HG02943 (cell line): ENCODE measurements around the gene CDK19.
"Not testable (repeated sequence)": the region's sequence is repeated elsewhere in the genome, so short reads cannot be mapped to it uniquely, and the experiment has no call there.

Experiments used
- ATAC-seq: cut with Tn5 transposase; IDR thresholded peaks from one replicate; pipeline ENCODE4 v1.9.1; 2021; ENCODE audit warnings: mild to moderate bottlenecking, low read depth, moderate library complexity; ENCODE audit not compliant: unreplicated experiment

CDK19 gene

DNA sequence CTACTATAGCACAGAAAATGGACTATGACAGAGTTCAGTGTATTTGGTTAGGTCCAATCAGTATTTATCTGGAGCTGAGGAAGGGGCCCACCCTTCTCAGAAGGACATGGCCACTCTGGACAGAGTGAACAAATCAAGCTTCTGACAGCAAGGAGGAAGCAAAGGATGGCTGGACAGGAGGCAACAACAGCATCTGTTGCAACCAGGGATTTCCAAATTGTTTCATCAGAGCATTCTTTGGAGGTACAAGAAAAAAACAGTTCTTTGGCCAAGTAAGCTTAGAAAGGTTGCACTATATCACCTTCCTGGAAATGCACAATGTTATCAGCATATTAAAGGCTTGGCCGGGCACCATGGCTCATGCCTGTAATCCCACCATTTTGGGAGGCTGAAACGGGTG is 220.2 kb downstream of the CDK19 start:
- ATAC-seq: no peak

DNA sequence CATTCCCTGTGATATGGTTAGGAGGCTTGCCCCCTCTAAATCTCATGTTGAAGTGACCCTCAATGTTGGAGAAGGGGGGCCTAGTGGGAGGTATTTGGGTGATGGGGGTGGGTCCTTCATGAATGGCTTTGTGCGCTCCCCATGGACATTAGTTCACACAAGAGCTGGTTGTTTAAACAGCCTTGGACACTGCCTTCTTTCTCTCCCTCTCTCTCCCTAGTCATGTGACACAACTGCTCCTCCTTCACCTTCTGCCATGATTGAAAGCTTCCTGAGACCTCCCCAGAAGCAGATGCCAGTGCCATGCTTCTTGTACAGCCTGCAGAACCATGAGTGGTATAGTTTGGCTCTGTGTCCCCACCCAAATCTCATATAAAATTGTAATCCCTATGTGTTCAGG is 221.6 kb downstream of the CDK19 start:
- ATAC-seq: no peak

DNA sequence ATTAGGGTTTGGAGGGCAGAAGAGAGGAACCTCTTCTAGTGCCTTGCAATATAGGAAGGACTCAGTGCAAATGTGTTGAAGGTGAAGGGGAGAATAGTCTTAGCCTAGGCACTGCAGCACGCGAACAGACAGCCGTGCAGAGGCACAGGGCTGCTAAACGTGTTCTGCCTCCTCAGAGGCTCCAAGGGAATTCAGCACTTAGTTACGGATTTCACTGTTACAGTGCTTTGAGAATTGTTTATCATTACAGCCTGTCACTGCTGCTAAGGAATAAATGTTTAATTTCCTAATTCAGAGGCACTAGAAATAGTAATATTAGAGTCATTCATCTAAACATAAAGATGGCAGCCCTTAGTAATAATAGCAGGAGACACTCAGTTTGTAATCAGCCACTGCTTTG is 222.5 kb downstream of the CDK19 start:
- no peak for ATAC-seq

- ATAC-seq: no peak
Observed at GRCh38 chr6:110590821-110591351, 224.4 kb downstream of the CDK19 start.

GRCh38 chr6:110589865-110590513 is 225.3 kb downstream of the CDK19 start:
- ATAC-seq: peak; percentile 89

DNA sequence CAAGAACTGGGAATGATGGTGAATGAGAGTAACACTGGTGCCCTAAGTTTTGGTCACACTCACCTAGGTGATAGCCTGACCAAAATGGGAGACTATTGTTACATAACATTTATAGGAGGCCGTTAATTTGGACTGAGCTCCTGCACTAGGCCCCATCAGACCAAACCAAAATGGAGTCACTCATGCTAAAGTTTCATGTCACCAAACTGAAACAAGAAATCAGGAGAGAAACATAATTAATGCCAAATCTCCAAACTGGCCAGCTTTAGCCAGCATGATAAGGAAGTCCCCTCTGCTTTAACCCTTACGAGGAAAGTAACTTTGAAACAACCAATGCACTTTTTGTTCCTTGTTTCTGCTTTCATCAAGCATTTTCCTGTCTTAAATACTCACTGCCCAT is 227.9 kb downstream of the CDK19 start:
- no peak for ATAC-seq

GRCh38 chr6:110581679-110582078 is 233.6 kb downstream of the CDK19 start:
- no peak for ATAC-seq

- ATAC-seq: not testable (repeated sequence)
Observed at GRCh38 chr6:110577596-110578167, 237.6 kb downstream of the CDK19 start.

DNA sequence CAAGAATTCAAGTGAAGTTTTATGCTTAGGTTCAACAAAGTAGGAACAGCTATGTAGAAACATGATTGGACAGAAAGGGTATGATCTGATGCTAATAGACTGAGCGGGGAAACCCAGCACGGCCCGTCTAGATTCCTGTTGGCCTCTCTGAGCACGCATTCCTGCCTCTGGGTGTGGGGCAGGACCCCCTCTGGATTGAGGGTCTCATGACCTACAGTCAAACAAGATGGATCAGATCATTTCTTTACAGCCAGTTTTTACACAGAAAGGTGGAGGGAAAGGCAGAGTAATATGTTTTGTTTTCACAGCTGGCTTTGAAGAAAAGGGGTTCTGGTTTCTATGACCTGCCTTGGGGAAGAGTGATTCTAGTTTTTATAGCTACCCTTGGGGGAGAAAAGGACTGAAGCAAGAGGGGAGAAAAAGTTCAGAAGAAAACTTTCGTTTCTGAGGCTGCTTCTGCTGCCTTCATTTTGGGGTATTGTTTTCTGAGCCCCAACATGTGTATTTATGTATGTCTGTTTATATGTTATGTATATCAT is 239.3 kb downstream of the CDK19 start:
- ATAC-seq: no peak

DNA sequence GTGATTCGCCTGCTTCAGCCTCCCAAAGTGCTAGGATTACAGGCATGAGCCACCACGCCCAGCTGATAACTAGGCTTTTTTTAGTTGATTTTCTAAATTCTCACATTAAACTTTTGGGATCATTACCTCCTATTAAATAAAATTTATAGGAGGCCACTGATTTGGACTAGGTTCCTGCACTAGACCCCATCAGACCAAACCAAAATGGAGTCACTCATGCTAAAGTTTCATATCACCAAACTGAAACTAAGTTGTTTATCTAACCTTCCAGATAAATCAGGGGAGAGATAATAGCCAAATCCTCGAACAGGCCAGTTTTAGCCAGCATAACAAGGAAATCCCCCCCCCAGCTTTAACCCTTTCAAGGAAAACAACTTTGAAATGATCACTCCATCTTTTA is 240.5 kb downstream of the CDK19 start:
- ATAC-seq: no peak

DNA sequence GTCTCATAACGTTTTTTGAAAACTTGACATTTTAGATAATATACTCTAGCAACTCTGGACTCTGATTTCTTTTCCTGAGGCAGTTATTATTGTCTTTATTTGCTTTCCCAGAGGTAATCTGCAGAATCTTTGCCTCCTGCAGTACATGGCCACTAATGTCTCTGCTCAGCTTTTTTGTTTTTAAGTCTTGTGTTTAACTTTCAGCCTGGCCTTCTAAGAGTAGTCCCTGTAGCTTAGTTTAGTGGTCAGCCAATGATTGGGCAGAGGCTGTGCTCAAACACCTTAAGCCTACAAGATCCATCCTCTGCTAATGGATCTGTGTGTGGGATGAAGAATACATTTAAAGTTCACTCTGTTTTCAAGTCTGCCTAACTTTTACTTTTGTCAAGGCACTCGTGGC is 241.7 kb downstream of the CDK19 start:
- no peak for ATAC-seq

DNA sequence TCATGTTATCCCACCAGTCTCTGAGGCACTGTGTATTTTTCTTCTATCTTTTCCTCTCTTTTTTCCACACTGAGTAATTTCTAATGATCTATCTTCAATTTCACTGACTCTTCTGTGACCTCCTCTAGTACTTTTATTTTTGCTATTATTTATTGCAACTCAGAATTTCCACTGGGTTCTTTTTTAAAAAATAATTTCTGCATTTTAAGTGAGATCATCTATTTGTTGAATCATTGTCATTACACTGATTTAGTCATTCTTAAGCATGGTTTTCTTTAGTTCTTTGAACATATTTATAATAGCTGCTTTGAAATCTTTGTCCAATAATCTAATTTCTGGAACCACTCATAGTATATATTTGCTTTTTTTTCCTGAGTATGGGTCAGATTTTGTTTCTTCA is 242.1 kb downstream of the CDK19 start:
- no peak for ATAC-seq

DNA sequence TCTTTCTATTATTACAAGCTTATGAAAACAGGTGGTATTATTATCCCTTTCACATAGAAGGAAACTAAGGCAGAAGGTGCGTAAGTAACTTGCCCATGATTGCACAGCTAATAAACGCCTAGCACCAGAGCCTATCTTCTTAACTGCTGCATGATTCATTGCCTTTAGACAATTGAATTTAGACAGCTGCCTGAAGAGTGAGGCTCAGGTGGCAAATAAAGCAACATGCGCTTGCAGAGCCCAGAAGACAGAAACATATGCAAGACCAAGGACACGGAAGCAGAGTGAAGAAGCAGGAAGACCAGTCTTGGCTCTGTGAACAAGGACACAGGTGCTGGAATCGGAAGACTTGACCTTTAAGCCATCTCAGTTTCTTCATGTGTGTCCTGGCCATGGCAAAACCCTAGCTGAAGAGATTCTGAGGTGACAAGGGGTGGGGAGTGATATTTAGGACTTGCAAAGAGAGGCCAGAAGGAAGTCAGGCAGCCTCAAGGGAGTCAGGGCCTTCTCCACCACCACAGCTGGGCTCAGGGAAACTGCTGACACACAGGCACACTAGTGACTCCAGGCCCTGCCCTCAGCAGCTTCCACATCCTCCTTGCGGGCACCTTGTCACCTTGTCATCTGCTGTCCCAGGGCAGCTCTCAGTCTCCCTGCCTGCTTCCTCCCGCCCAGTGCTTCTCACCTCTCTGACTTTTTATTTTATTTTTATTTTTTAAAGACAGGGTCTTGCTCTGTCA is 247.1 kb downstream of the CDK19 start:
- ATAC-seq: no peak

DNA sequence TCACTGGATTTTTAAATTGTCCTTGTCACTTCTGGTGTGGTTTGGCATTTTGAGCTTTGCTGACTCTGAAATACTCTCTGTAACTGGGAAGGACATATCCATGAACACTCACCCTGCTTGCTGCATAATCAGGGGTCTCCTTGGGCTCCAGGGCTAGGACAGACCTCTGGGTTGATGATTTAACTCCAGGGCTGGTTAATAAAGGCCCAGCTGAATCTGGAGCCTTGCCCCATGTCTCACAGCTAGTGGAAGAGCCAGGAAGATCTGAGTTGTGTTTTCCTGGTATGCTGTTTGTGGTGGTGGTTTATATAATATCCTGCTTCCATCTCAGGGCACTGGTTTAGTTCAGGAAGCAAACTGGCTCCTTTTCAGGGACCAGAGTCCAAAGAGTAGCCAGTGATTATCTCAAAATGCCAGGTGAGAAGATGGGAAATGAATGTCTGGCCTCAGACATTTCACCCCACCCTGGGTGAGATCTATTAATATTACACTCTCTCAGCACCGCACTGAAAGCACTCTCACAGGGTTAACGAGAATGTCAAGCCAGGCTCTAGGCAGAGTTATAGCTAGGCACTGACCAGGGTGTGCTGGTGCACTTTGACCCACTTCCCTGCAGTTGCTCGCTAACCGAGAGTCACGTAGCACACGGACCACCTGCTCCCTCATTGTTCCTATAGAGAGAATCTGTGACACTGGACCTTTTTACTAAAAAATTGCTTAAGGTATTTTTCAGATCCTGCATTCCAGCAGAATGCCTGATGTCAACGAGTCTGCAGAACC is 248.7 kb downstream of the CDK19 start:
- no peak for ATAC-seq

DNA sequence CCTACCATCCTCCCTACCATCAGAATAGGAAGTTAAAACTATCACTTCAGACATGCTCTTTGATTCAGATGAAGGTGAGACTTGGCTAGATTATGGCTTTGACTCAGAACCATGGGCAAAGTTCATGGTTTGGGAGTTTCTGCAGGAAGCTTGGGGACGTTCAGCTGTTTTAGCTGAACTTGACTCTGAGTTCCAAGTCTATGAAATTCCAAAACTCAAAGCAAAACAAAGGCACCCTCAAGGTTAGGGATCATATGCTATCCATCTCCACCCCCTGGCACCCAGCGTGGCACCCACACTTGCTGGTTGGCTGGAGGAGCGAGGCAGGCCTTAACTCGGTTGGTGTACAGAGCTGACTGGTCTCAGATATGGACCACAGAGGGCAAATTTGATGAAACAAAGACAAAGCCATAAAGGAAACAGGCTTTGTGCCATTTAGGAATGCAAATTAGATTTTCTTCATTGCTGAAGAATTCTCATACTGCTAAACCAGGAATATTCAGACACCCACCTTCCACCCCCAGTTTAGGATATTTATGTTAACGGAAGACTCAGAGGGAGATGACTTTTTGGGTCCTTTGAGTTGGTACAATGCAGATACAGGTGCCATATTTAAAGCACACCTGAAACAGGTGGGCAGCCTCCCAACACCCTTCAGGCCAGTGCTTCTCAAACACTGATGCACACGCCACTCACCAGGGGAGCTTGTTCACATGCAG is 250.4 kb downstream of the CDK19 start:
- ATAC-seq: no peak

DNA sequence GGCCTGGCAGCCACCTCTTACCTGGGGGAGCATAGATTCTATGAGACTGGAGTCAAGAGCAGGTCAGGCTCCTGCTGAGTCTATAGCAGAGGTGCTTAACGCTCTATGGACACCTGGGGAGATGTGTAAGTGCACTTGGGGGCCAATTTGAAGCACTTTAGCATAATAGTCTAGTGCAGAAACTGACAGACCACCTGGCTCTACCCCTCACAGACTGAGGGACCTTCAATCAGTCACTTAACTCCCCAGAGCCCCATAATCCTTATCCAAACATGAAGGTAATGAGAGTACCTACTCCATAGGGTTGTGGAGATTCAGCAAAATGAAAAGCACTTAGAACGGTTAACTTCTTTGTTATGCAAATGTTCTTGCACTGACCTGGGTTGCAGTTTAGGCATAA is 251.6 kb downstream of the CDK19 start:
- no peak for ATAC-seq

DNA sequence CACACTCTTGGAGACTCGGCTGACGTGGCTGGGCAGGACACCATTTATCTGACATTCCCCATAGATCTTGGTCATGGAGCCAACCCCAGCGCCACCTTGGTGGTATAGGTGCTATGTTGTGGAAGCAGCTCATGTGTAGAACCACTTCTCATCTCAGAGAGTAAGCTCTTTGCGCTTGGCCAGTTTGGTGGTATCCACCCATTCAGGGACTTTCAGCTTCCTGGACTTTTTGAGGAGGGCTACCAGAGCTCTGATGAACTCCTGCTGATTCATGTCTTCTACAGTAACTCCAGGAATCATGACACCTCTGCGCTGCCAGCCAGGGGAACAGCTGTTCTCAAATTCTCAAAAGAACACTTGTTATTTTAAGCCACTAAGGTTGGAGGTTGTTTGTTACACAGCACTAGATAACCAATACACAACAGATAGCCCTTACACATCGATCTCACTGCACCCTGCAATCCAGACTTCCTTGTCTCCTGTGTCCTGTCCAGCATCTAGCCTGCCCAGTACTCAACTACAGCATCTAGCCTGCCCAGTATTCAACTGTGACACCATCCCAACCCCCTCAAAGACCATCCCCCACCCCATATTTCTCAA is 252.9 kb downstream of the CDK19 start:
- ATAC-seq: no peak

- ATAC-seq: no peak
Observed at GRCh38 chr6:110561696-110562095, 253.6 kb downstream of the CDK19 start.

DNA sequence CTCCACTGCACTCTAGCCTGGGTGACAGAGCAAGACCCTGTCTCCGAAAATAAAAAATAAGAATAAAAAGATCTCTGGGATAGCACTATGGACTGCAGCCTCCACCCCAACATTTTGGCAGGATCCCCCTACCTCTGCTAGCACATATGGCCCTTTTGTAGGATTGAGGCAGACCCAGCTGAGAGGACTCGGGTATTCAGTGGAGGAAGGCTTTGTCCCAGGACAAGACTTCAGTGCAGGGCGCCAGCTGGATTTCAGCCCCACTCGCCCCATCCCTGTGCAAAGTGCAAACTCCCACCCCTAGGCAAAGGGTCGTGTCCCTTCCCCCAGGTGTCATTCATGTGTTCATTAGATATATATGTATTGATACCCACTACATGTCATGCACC is 254.3 kb downstream of the CDK19 start:
- ATAC-seq: no peak
